ENCODE data around the gene PLG.

GRCh38 chr6:160755165-160755564 is 53.1 kb downstream of the PLG start:
- TF ChIP-seq EZH2 (IDR thresholded peaks at IDR 0.05; ENCODE audit: insufficient read depth, poor library complexity, severe bottlenecking) (no peak), EZH2phosphoT487 (IDR thresholded peaks at IDR 0.05; ENCODE audit: insufficient read depth, low read depth) (no peak)

All from GM23248 (cell line).